SK-N-SH (cell line): ENCODE results near the gene ST7L. TPM values are rescaled to one million over a fixed set of nuclear protein-coding genes. Genes with fewer than 3 reads are reported as not detected.

Experiments used
- CTCF ChIA-PET: fragments of 300-600, 350-600 bp; formaldehyde crosslinking; extraction: SDS; loops from one replicate; lab custom pipeline; 2021; lab: Yijun Ruan, JAX
- POLR2A ChIA-PET: fragments of 350-600 bp; sonication (Branson Sonifier 250); formaldehyde crosslinking; extraction: SDS; loops from one replicate; lab custom pipeline; 2020; ENCODE audit warnings: antibody characterized with exemption, inconsistent platforms; lab: Yijun Ruan, JAX
- DNase-seq: peaks from one replicate; pipeline ENCODE4 v3.0.0; 2012
- H2AFZ ChIP-seq: fragments of 200-600 bp; sonication (generic); 2 replicates; pipeline ENCODE4 v1.8.1; 2016; ENCODE audit warnings: antibody characterized with exemption, mild to moderate bottlenecking, low read depth
- H3F3A ChIP-seq: fragments of 200-600 bp; sonication (generic); replicated peaks from 2 replicates; pipeline ENCODE3; 2016; ENCODE audit warnings: antibody characterized with exemption, mild to moderate bottlenecking; ENCODE audit not compliant: insufficient read depth
- H3K27ac ChIP-seq, 2 experiments: fragments of 200-500 bp in 1 of 2; fragments of 200-600 bp in 1 of 2; sonication (Bioruptor generic) in 1 of 2; sonication (generic), shearing (Covaris generic) in 1 of 2; 2 replicates each; pipeline versions ENCODE4 v1.5.1 to v1.6.1; 2014 to 2016; ENCODE audit warnings: low read depth in 2 of 2, inconsistent platforms in 1 of 2, low read length in 1 of 2, mild to moderate bottlenecking in 1 of 2, mixed read lengths in 1 of 2
- H3K27me3 ChIP-seq: fragments of 200-600 bp; sonication (generic), shearing (Covaris generic); 2 replicates; pipeline ENCODE4 v1.6.1; 2016; ENCODE audit warnings: mixed run types; ENCODE audit not compliant: insufficient read depth
- H3K36me3 ChIP-seq, 2 experiments: fragments of 200-500 bp in 1 of 2; fragments of 200-600 bp in 1 of 2; sonication (Bioruptor generic) in 1 of 2; sonication (generic) in 1 of 2; replicated peaks in 1 of 2; 2 replicates each; pipeline versions ENCODE3 to v1.5.1; 2014 to 2016; ENCODE audit warnings: low read length in 1 of 2, mild to moderate bottlenecking in 1 of 2; ENCODE audit not compliant: insufficient read depth in 2 of 2, control insufficient read depth in 1 of 2
- H3K4me1 ChIP-seq, 2 experiments: fragments of 200-500 bp in 1 of 2; fragments of 200-600 bp in 1 of 2; sonication (Bioruptor generic) in 1 of 2; sonication (generic), shearing (Covaris generic) in 1 of 2; 2 replicates each; pipeline versions ENCODE4 v1.5.1 to v1.6.1; 2014 to 2016; ENCODE audit warnings: low read depth in 1 of 2, low read length in 1 of 2, mixed run types in 1 of 2; ENCODE audit not compliant: insufficient read depth in 2 of 2, control insufficient read depth in 1 of 2
- H3K4me2 ChIP-seq: fragments of 200-600 bp; sonication (generic), shearing (Covaris generic); 2 replicates; pipeline ENCODE4 v1.6.1; 2017; ENCODE audit warnings: mixed run types
- H3K4me3 ChIP-seq, 2 experiments: fragments of 200-500 bp in 1 of 2; fragments of 200-600 bp in 1 of 2; sonication (Bioruptor generic) in 1 of 2; sonication (generic), shearing (Covaris generic) in 1 of 2; 2 replicates each; pipeline versions ENCODE4 v1.5.1 to v1.8.1; 2014 to 2016; ENCODE audit warnings: low read depth in 2 of 2, inconsistent platforms in 1 of 2, low read length in 1 of 2, mild to moderate bottlenecking in 1 of 2, mixed read lengths in 1 of 2, moderate library complexity in 1 of 2
- H3K79me2 ChIP-seq: fragments of 200-600 bp; sonication (generic); 2 replicates; pipeline ENCODE4 v1.8.1; 2017; ENCODE audit warnings: mild to moderate bottlenecking; ENCODE audit not compliant: insufficient read depth
- H3K9ac ChIP-seq: fragments of 200-600 bp; sonication (generic); 2 replicates; pipeline ENCODE4 v1.6.1; 2017; ENCODE audit warnings: mixed run types
- H3K9me2 ChIP-seq: fragments of 200-600 bp; sonication (generic); 2 replicates; pipeline ENCODE4 v1.6.1; 2017; ENCODE audit warnings: mixed run types
- H3K9me3 ChIP-seq: fragments of 200-600 bp; sonication (generic); 2 replicates; pipeline ENCODE4 v1.6.1; 2017; ENCODE audit warnings: mixed run types, mild to moderate bottlenecking, moderate library complexity
- H4K20me1 ChIP-seq: fragments of 200-600 bp; sonication (generic); 2 replicates; pipeline ENCODE4 v1.6.1; 2017; ENCODE audit warnings: mild to moderate bottlenecking, mixed run types; ENCODE audit not compliant: insufficient read depth
- CHD2 ChIP-seq: fragments of 150-350 bp; IDR thresholded peaks from 2 replicates; pipeline ENCODE4 v1.6.1; 2018; ENCODE audit warnings: low read length; ENCODE audit not compliant: partially characterized antibody
- ELF1 ChIP-seq: IDR thresholded peaks from 2 replicates; pipeline ENCODE4 v1.4.0; 2012
- FOSL2 ChIP-seq: IDR thresholded peaks from 2 replicates; pipeline ENCODE4 v1.4.0; 2012; ENCODE audit warnings: low read depth, mild to moderate bottlenecking, moderate library complexity, borderline replicate concordance
- GABPA ChIP-seq: IDR thresholded peaks from 2 replicates; pipeline ENCODE4 v1.4.0; 2012; ENCODE audit warnings: low read depth, mild to moderate bottlenecking
- GATA2 ChIP-seq: sonication (generic); formaldehyde crosslinking; IDR thresholded peaks from 2 replicates; pipeline ENCODE4 v1.5.0; 2020; ENCODE audit warnings: mild to moderate bottlenecking, missing genetic modification reagents
- JUND ChIP-seq: IDR thresholded peaks from 2 replicates; pipeline ENCODE4 v1.4.0; 2012
- MXI1 ChIP-seq: IDR thresholded peaks from 2 replicates; pipeline ENCODE4 v1.6.1; 2012; ENCODE audit warnings: mild to moderate bottlenecking, low read depth, low read length, improper control_type of control experiment
- POLR2AphosphoS5 ChIP-seq: IDR thresholded peaks from 2 replicates; pipeline ENCODE4 v1.6.1; 2012; ENCODE audit warnings: low read depth, low read length
- RFX5 ChIP-seq: IDR thresholded peaks from 2 replicates; pipeline ENCODE4 v1.6.1; 2012; ENCODE audit warnings: mild to moderate bottlenecking, improper control_type of control experiment, low read length
- RXRA ChIP-seq: IDR thresholded peaks from 2 replicates; pipeline ENCODE4 v1.4.0; 2012; ENCODE audit warnings: low read depth, mild to moderate bottlenecking, borderline replicate concordance
- TCF12 ChIP-seq: IDR thresholded peaks from 2 replicates; pipeline ENCODE4 v1.4.0; 2012
- WGBS: methylation state at CpG from one replicate; pipeline ENCODE4 v1.1.6; 2017; ENCODE audit warnings: low lambda C conversion rate; 5-methylcytosine and 5-hydroxymethylcytosine counted together
- polyA plus RNA-seq, 3 experiments: library from polyadenylated mRNA; depleted of rRNA; stranded (reverse); fragments of >200 nt; gene quantifications; 2 replicates each; pipeline ENCODE4 v1.2.3, GENCODE V29; 2012
- TF ChIP-seq, protein P1 (sequence below): IDR thresholded peaks from 2 replicates; pipeline ENCODE4; 2012
- TF ChIP-seq, protein P2 (sequence below): IDR thresholded peaks from 2 replicates; pipeline ENCODE4 v1.4.0; 2012; ENCODE audit warnings: low read depth, borderline replicate concordance
- TF ChIP-seq, protein P3 (sequence below): fragments of 150-350 bp; IDR thresholded peaks from 2 replicates; pipeline ENCODE4 v1.6.1; 2016; ENCODE audit warnings: mild to moderate bottlenecking, low read depth, low read length
- TF ChIP-seq, protein P4 (sequence below): IDR thresholded peaks from 2 replicates; pipeline ENCODE4 v1.4.0; 2012; ENCODE audit warnings: low read depth
- TF ChIP-seq, protein P5 (sequence below): fragments of 150-350 bp; IDR thresholded peaks from 2 replicates; pipeline ENCODE4 v1.6.1; 2017; ENCODE audit warnings: antibody characterized with exemption, low read length, low read depth, borderline replicate concordance
- TF ChIP-seq, protein P6 (sequence below): IDR thresholded peaks from 2 replicates; pipeline ENCODE4 v1.6.1; 2012; ENCODE audit warnings: mild to moderate bottlenecking, low read depth, low read length, moderate library complexity
- TF ChIP-seq, protein P7 (sequence below): IDR thresholded peaks from 2 replicates; pipeline ENCODE4 v1.4.0; 2012; ENCODE audit warnings: low read depth, borderline replicate concordance

The ST7L gene
- polyA plus RNA-seq, 1 of the 3 experiments (the other 2 are of a cell fraction), result 17.9 TPM

DNA sequence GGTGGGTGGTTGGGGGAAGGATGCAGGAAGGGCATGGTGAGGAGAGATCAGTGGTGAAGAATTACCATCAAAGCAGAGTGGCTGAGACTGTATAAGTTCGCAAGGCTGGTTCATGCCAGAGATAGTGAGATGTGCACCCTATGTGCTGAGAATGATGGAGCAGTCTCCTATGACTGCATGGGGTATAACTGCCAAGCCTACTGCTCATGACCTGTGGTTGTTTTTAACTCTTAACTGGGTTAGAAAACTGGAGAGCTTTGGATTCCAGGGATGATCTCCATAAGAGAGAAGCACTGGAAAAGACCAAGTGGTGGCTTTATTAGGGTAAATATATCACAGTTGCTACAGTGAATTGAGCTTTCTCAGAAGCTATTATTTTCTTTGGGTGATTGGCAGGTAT, 94.0 kb downstream of the ST7L start:
- peaks cover 0 to 59% of the 10 kb centered on the region in 2 experiments; a peak in 3 of 4 replicates for H3K4me1 ChIP-seq
- no peak overlapping the region for H2AFZ ChIP-seq
- TF ChIP-seq, protein P1, sequence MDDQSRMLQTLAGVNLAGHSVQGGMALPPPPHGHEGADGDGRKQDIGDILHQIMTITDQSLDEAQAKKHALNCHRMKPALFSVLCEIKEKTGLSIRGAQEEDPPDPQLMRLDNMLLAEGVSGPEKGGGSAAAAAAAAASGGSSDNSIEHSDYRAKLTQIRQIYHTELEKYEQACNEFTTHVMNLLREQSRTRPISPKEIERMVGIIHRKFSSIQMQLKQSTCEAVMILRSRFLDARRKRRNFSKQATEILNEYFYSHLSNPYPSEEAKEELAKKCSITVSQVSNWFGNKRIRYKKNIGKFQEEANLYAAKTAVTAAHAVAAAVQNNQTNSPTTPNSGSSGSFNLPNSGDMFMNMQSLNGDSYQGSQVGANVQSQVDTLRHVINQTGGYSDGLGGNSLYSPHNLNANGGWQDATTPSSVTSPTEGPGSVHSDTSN, result no peak
- TF ChIP-seq, protein P2, sequence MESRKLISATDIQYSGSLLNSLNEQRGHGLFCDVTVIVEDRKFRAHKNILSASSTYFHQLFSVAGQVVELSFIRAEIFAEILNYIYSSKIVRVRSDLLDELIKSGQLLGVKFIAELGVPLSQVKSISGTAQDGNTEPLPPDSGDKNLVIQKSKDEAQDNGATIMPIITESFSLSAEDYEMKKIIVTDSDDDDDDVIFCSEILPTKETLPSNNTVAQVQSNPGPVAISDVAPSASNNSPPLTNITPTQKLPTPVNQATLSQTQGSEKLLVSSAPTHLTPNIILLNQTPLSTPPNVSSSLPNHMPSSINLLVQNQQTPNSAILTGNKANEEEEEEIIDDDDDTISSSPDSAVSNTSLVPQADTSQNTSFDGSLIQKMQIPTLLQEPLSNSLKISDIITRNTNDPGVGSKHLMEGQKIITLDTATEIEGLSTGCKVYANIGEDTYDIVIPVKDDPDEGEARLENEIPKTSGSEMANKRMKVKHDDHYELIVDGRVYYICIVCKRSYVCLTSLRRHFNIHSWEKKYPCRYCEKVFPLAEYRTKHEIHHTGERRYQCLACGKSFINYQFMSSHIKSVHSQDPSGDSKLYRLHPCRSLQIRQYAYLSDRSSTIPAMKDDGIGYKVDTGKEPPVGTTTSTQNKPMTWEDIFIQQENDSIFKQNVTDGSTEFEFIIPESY, result no peak
- TF ChIP-seq RFX5 (no peak), ELF1 (no peak), CHD2 (no peak), RXRA (no peak), TCF12 (no peak), FOSL2 (no peak), GABPA (no peak), GATA2 (CRISPR knock-in tag) (no peak), JUND (no peak), MXI1 (no peak), POLR2AphosphoS5 (no peak)
- TF ChIP-seq, protein P3, sequence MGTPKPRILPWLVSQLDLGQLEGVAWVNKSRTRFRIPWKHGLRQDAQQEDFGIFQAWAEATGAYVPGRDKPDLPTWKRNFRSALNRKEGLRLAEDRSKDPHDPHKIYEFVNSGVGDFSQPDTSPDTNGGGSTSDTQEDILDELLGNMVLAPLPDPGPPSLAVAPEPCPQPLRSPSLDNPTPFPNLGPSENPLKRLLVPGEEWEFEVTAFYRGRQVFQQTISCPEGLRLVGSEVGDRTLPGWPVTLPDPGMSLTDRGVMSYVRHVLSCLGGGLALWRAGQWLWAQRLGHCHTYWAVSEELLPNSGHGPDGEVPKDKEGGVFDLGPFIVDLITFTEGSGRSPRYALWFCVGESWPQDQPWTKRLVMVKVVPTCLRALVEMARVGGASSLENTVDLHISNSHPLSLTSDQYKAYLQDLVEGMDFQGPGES, result no peak
- TF ChIP-seq, protein P4, sequence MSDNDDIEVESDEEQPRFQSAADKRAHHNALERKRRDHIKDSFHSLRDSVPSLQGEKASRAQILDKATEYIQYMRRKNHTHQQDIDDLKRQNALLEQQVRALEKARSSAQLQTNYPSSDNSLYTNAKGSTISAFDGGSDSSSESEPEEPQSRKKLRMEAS, result no peak
- TF ChIP-seq, protein P5, sequence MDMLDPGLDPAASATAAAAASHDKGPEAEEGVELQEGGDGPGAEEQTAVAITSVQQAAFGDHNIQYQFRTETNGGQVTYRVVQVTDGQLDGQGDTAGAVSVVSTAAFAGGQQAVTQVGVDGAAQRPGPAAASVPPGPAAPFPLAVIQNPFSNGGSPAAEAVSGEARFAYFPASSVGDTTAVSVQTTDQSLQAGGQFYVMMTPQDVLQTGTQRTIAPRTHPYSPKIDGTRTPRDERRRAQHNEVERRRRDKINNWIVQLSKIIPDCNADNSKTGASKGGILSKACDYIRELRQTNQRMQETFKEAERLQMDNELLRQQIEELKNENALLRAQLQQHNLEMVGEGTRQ, result no peak
- TF ChIP-seq, protein P6, sequence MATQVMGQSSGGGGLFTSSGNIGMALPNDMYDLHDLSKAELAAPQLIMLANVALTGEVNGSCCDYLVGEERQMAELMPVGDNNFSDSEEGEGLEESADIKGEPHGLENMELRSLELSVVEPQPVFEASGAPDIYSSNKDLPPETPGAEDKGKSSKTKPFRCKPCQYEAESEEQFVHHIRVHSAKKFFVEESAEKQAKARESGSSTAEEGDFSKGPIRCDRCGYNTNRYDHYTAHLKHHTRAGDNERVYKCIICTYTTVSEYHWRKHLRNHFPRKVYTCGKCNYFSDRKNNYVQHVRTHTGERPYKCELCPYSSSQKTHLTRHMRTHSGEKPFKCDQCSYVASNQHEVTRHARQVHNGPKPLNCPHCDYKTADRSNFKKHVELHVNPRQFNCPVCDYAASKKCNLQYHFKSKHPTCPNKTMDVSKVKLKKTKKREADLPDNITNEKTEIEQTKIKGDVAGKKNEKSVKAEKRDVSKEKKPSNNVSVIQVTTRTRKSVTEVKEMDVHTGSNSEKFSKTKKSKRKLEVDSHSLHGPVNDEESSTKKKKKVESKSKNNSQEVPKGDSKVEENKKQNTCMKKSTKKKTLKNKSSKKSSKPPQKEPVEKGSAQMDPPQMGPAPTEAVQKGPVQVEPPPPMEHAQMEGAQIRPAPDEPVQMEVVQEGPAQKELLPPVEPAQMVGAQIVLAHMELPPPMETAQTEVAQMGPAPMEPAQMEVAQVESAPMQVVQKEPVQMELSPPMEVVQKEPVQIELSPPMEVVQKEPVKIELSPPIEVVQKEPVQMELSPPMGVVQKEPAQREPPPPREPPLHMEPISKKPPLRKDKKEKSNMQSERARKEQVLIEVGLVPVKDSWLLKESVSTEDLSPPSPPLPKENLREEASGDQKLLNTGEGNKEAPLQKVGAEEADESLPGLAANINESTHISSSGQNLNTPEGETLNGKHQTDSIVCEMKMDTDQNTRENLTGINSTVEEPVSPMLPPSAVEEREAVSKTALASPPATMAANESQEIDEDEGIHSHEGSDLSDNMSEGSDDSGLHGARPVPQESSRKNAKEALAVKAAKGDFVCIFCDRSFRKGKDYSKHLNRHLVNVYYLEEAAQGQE, result no peak
- TF ChIP-seq, protein P7, sequence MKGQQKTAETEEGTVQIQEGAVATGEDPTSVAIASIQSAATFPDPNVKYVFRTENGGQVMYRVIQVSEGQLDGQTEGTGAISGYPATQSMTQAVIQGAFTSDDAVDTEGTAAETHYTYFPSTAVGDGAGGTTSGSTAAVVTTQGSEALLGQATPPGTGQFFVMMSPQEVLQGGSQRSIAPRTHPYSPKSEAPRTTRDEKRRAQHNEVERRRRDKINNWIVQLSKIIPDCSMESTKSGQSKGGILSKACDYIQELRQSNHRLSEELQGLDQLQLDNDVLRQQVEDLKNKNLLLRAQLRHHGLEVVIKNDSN, result no peak
- DNase-seq, result no peak
- CTCF ChIA-PET, result interaction anchor here (1.2 kb wide), 1 partner anchor 23 kb away, joined by 5 read pairs; no protein-coding TSS in a partner anchor
- POLR2A ChIA-PET, result no interaction called here
- no peaks in the 10 kb centered on the region for H4K20me1 ChIP-seq
- peak overlapping the region in 1 of 2 experiments; percentile 80; a peak in 2 of 4 replicates for H3K27ac ChIP-seq
- no peak overlapping the region for H3K9ac ChIP-seq
- H3K4me2 ChIP-seq, result peak overlapping the region; percentile 12; the same call in 1 of the 2 replicates
- H3K79me2 ChIP-seq, result no peaks in the 10 kb centered on the region
- H3K27me3 ChIP-seq, result no peaks in the 10 kb centered on the region
- 86% methylated on average over 1 of the region's 1 CpG for WGBS
- no peak overlapping the region for H3K4me3 ChIP-seq
- H3F3A ChIP-seq, result peaks cover 6% of the 10 kb centered on the region
- no peaks in the 10 kb centered on the region for H3K9me3 ChIP-seq
- H3K36me3 ChIP-seq, result peaks cover 5 to 18% of the 10 kb centered on the region in 2 experiments
- no peaks in the 10 kb centered on the region for H3K9me2 ChIP-seq
